ENCODE data around the gene NUDT21.

- no peak for TF ChIP-seq CTCF (IDR thresholded peaks at IDR 0.05)
- no peak for TF ChIP-seq ZFX (IDR thresholded peaks at IDR 0.05; ENCODE audit: borderline replicate concordance)
Observed at GRCh38 chr16:56462064-56462796, 11.1 kb upstream of the NUDT21 start.
